GM19023 (cell line): Measurements from ENCODE around the gene TOLLIP.
"Not testable (repeated sequence)": the region's sequence is repeated elsewhere in the genome, so short reads cannot be mapped to it uniquely, and the experiment has no call there.

Experiments
- ATAC-seq: cut with Tn5 transposase; IDR thresholded peaks from one replicate; pipeline ENCODE4 v1.9.1; 2021; ENCODE audit warnings: mild to moderate bottlenecking, moderate library complexity; ENCODE audit not compliant: unreplicated experiment

TOLLIP gene

GRCh38 chr11:1267441-1268100, 41.9 kb downstream of the TOLLIP start:
- no peak for ATAC-seq

GRCh38 chr11:1266976-1267375, 42.5 kb downstream of the TOLLIP start:
- not testable (repeated sequence) for ATAC-seq

GRCh38 chr11:1265480-1265879, 44.0 kb downstream of the TOLLIP start:
- ATAC-seq, result not testable (repeated sequence)

GRCh38 chr11:1264444-1264843, 45.0 kb downstream of the TOLLIP start:
- ATAC-seq, result not testable (repeated sequence)

- ATAC-seq, result peak; percentile 18
Measured at GRCh38 chr11:1263010-1263409, 46.4 kb downstream of the TOLLIP start.

GRCh38 chr11:1262172-1263006, 47.0 kb downstream of the TOLLIP start:
- peak; percentile 78 for ATAC-seq

GRCh38 chr11:1261241-1262071, 48.0 kb downstream of the TOLLIP start:
- no peak for ATAC-seq

GRCh38 chr11:1260620-1261019, 48.8 kb downstream of the TOLLIP start:
- ATAC-seq, result no peak

GRCh38 chr11:1260023-1260501, 49.4 kb downstream of the TOLLIP start:
- ATAC-seq, result no peak

- no peak for ATAC-seq
Measured at GRCh38 chr11:1259561-1259960, 49.9 kb downstream of the TOLLIP start.

GRCh38 chr11:1259076-1259461, 50.4 kb downstream of the TOLLIP start:
- ATAC-seq, result no peak

- no peak for ATAC-seq
Measured at GRCh38 chr11:1258401-1259075, 50.9 kb downstream of the TOLLIP start.

GRCh38 chr11:1257916-1258315, 51.5 kb downstream of the TOLLIP start:
- ATAC-seq, result no peak

GRCh38 chr11:1257366-1257765, 52.1 kb downstream of the TOLLIP start:
- ATAC-seq, result no peak

GRCh38 chr11:1256257-1257045, 53.0 kb downstream of the TOLLIP start:
- ATAC-seq, result no peak

GRCh38 chr11:1255151-1255550, 54.3 kb downstream of the TOLLIP start:
- ATAC-seq, result no peak

GRCh38 chr11:1254733-1255132, 54.7 kb downstream of the TOLLIP start:
- no peak for ATAC-seq

- ATAC-seq, result no peak
Measured at GRCh38 chr11:1254086-1254648, 55.3 kb downstream of the TOLLIP start.

GRCh38 chr11:1253103-1253485, 56.3 kb downstream of the TOLLIP start:
- no peak for ATAC-seq
